Trophoblast cell (in vitro differentiated cells and primary cell): ENCODE data around the gene ZBTB48.

ENCODE experiments used
- DNase-seq, 2 donors: peaks; one replicate each; pipeline ENCODE4 v3.0.0-alpha.2; 2016
- H2AFZ ChIP-seq: 2 replicates; pipeline ENCODE4 v1.6.1; 2013; ENCODE audit warnings: low read length, moderate library complexity, mild to moderate bottlenecking; ENCODE audit not compliant: insufficient read depth, poor library complexity
- H2AK5ac ChIP-seq: 2 replicates; pipeline ENCODE4 v1.6.1; 2013; ENCODE audit warnings: mild to moderate bottlenecking, low read length
- H2BK120ac ChIP-seq: 2 replicates; pipeline ENCODE4 v1.6.1; 2013; ENCODE audit warnings: low read length, mild to moderate bottlenecking, moderate library complexity; ENCODE audit not compliant: insufficient read depth, poor library complexity
- H2BK12ac ChIP-seq: 2 replicates; pipeline ENCODE4 v1.6.1; 2013; ENCODE audit warnings: mild to moderate bottlenecking, low read length, moderate library complexity
- H2BK5ac ChIP-seq: 2 replicates; pipeline ENCODE4 v1.6.1; 2013; ENCODE audit warnings: low read length, low read depth, moderate library complexity, mild to moderate bottlenecking; ENCODE audit not compliant: poor library complexity
- H3K14ac ChIP-seq: 2 replicates; pipeline ENCODE4 v1.6.1; 2013; ENCODE audit warnings: mild to moderate bottlenecking, low read length
- H3K18ac ChIP-seq: 2 replicates; pipeline ENCODE4 v1.6.1; 2013; ENCODE audit warnings: mild to moderate bottlenecking, low read length
- H3K23ac ChIP-seq: 2 replicates; pipeline ENCODE4 v1.6.1; 2013; ENCODE audit warnings: low read length
- H3K27ac ChIP-seq: 2 replicates; pipeline ENCODE4 v1.5.1; 2013; ENCODE audit warnings: low read depth, mild to moderate bottlenecking, inconsistent platforms, low read length, moderate library complexity
- H3K27me3 ChIP-seq: 2 replicates; pipeline ENCODE4 v1.6.1; 2013; ENCODE audit warnings: inconsistent platforms, mild to moderate bottlenecking, low read length, moderate library complexity; ENCODE audit not compliant: insufficient read depth
- H3K36me3 ChIP-seq, 2 experiments: 1 replicate in 1 of 2; 2 replicates in 1 of 2; pipeline ENCODE4 v1.6.1; 2013; ENCODE audit warnings: low read length in 2 of 2, mild to moderate bottlenecking in 2 of 2, moderate library complexity in 1 of 2; ENCODE audit not compliant: insufficient read depth in 2 of 2, control insufficient read depth in 1 of 2
- H3K4ac ChIP-seq: 2 replicates; pipeline ENCODE4 v1.6.1; 2013; ENCODE audit warnings: low read depth, mild to moderate bottlenecking, low read length, moderate library complexity
- H3K4me1 ChIP-seq, 2 experiments: 1 replicate in 1 of 2; 2 replicates in 1 of 2; pipeline ENCODE4 v1.6.1; 2013; ENCODE audit warnings: low read length in 2 of 2, mild to moderate bottlenecking in 2 of 2, moderate library complexity in 1 of 2; ENCODE audit not compliant: insufficient read depth in 2 of 2, control insufficient read depth in 1 of 2
- H3K4me2 ChIP-seq: 2 replicates; pipeline ENCODE4 v1.6.1; 2013; ENCODE audit warnings: inconsistent platforms, mild to moderate bottlenecking, low read length, moderate library complexity
- H3K4me3 ChIP-seq: 2 replicates; pipeline ENCODE4 v1.5.1; 2013; ENCODE audit warnings: mild to moderate bottlenecking, low read depth, low read length, inconsistent platforms
- H3K79me1 ChIP-seq: one replicate; pipeline ENCODE4 v1.6.1; 2013; ENCODE audit warnings: low read length
- H3K79me2 ChIP-seq: 2 replicates; pipeline ENCODE4 v1.6.1; 2013; ENCODE audit warnings: low read length, mild to moderate bottlenecking; ENCODE audit not compliant: control insufficient read depth, insufficient read depth, poor library complexity
- H3K9ac ChIP-seq: 2 replicates; pipeline ENCODE4 v1.6.1; 2013; ENCODE audit warnings: mild to moderate bottlenecking, low read length
- H3K9me3 ChIP-seq: 2 replicates; pipeline ENCODE4 v1.6.1; 2013; ENCODE audit warnings: low read depth, mild to moderate bottlenecking, control low read depth, inconsistent platforms, low read length; ENCODE audit not compliant: insufficient read depth
- H4K12ac ChIP-seq: 2 replicates; pipeline ENCODE4 v1.6.1; 2013; ENCODE audit warnings: low read depth, mild to moderate bottlenecking, low read length, moderate library complexity
- H4K8ac ChIP-seq: 2 replicates; pipeline ENCODE4 v1.6.1; 2013; ENCODE audit warnings: low read depth, mild to moderate bottlenecking, low read length, moderate library complexity
- H4K91ac ChIP-seq: one replicate; pipeline ENCODE4 v1.6.1; 2013; ENCODE audit warnings: low read depth, mild to moderate bottlenecking, low read length, moderate library complexity
- WGBS: extraction: QIAGEN DNeasy Blood & Tissue Kit; methylation state at CpG from one replicate; pipeline ENCODE4 v1.1.7; 2013; ENCODE audit warnings: missing lambda C conversion rate; ENCODE audit not compliant: insufficient read length, insufficient coverage; ENCODE audit errors: extremely low coverage; 5-methylcytosine and 5-hydroxymethylcytosine counted together

ZBTB48 gene

DNA sequence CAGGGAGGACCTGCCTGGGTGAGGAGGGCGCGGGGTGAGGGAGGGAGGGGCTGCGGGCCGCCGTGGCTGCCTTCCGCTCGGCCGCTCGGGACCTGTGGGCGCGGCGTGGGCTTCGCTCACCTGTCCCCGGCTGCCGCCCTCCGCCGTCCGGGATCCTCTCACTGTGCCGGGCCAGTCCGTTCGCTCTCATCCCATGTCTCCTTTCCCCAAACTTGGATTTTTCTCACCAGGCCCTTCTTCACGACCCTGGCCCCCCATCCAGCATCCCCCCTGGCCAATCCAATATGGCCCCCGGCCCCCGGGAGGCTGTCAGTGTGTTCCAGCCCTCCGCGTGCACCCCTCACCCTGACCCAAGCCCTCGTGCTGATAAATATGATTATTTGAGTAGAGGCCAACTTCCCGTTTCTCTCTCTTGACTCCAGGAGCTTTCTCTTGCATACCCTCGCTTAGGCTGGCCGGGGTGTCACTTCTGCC is 362 bp downstream of the ZBTB48 start:
- peak overlapping the region; percentile 95 for H3K4me3 ChIP-seq
- peak overlapping the region; percentile 10 for H4K12ac ChIP-seq
- no peak overlapping the region for H2BK120ac ChIP-seq
- peak overlapping the region; percentile 20 for H3K9ac ChIP-seq
- H2AK5ac ChIP-seq = no peak overlapping the region
- peak overlapping the region; percentile 12 for H3K14ac ChIP-seq
- no peak for DNase-seq
- no peak overlapping the region for H2BK5ac ChIP-seq
- peaks cover 11 to 12% of the 10 kb centered on the region in 2 experiments for H3K4me1 ChIP-seq
- peaks cover 0 to 8% of the 10 kb centered on the region in 2 experiments for H3K36me3 ChIP-seq
- H4K8ac ChIP-seq = peak overlapping the region; percentile 61
- peak overlapping the region; percentile 3 for H4K91ac ChIP-seq
- H3K79me2 ChIP-seq = peaks cover 3% of the 10 kb centered on the region
- peaks cover 6% of the 10 kb centered on the region for H3K79me1 ChIP-seq
- H3K4me2 ChIP-seq = peak overlapping the region; percentile 69
- H3K27ac ChIP-seq = no peak overlapping the region
- H2AFZ ChIP-seq = peak overlapping the region; percentile 14
- H3K4ac ChIP-seq = peak overlapping the region; percentile 9
- peaks cover 3% of the 10 kb centered on the region for H3K9me3 ChIP-seq
- no peak overlapping the region for H2BK12ac ChIP-seq
- peak overlapping the region; percentile 21 for H3K18ac ChIP-seq
- no CpG with 5 or more reads among the region's 30 CpGs for WGBS
- no peaks in the 10 kb centered on the region for H3K27me3 ChIP-seq
- H3K23ac ChIP-seq = no peak overlapping the region

DNA sequence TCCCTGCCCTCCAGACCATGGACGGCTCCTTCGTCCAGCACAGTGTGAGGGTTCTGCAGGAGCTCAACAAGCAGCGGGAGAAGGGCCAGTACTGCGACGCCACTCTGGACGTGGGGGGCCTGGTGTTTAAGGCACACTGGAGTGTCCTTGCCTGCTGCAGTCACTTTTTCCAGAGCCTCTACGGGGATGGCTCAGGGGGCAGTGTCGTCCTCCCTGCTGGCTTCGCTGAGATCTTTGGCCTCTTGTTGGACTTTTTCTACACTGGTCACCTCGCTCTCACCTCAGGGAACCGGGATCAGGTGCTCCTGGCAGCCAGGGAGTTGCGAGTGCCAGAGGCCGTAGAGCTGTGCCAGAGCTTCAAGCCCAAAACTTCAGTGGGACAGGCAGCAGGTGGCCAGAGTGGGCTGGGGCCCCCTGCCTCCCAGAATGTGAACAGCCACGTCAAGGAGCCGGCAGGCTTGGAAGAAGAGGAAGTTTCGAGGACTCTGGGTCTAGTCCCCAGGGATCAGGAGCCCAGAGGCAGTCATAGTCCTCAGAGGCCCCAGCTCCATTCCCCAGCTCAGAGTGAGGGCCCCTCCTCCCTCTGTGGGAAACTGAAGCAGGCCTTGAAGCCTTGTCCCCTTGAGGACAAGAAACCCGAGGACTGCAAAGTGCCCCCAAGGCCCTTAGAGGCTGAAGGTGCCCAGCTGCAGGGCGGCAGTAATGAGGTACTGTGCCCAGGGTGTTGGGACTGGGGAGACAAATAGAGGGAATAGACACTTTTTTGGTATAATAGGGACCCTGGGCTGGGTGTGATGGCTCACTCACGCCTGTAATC is 1.0 kb downstream of the ZBTB48 start:
- WGBS = no CpG with 5 or more reads among the region's 19 CpGs
- no peak for DNase-seq
- no peak overlapping the region for H2BK12ac ChIP-seq
- peak overlapping the region; percentile 9 for H4K12ac ChIP-seq
- no peak overlapping the region for H4K8ac ChIP-seq
- H2BK120ac ChIP-seq = no peak overlapping the region
- H3K36me3 ChIP-seq = peaks cover 0 to 8% of the 10 kb centered on the region in 2 experiments
- no peak overlapping the region for H3K9ac ChIP-seq
- H2AK5ac ChIP-seq = no peak overlapping the region
- no peak overlapping the region for H3K18ac ChIP-seq
- no peak overlapping the region for H2AFZ ChIP-seq
- peaks cover 6% of the 10 kb centered on the region for H3K79me1 ChIP-seq
- peaks cover 11 to 12% of the 10 kb centered on the region in 2 experiments for H3K4me1 ChIP-seq
- no peak overlapping the region for H3K14ac ChIP-seq
- H3K4ac ChIP-seq = peak overlapping the region; percentile 3
- H3K4me2 ChIP-seq = peak overlapping the region; percentile 69
- no peak overlapping the region for H3K27ac ChIP-seq
- H4K91ac ChIP-seq = no peak overlapping the region
- no peak overlapping the region for H3K23ac ChIP-seq
- no peaks in the 10 kb centered on the region for H3K27me3 ChIP-seq
- peaks cover 3% of the 10 kb centered on the region for H3K9me3 ChIP-seq
- peak overlapping the region; percentile 95 for H3K4me3 ChIP-seq
- peaks cover 3% of the 10 kb centered on the region for H3K79me2 ChIP-seq
- H2BK5ac ChIP-seq = no peak overlapping the region

GRCh38 chr1:6581561-6582305 is 1.9 kb downstream of the ZBTB48 start:
- H3K14ac ChIP-seq = no peak overlapping the region
- no peak overlapping the region for H2BK12ac ChIP-seq
- WGBS = no CpG with 5 or more reads among the region's 10 CpGs
- H3K79me2 ChIP-seq = peaks cover 3% of the 10 kb centered on the region
- H3K4me1 ChIP-seq = peaks cover 11 to 12% of the 10 kb centered on the region in 2 experiments
- H3K79me1 ChIP-seq = peaks cover 6% of the 10 kb centered on the region
- peaks cover 3 to 8% of the 10 kb centered on the region in 2 experiments for H3K36me3 ChIP-seq
- H3K4ac ChIP-seq = no peak overlapping the region
- H2BK5ac ChIP-seq = no peak overlapping the region
- H4K8ac ChIP-seq = no peak overlapping the region
- no peak overlapping the region for H2AK5ac ChIP-seq
- no peak for DNase-seq
- H3K4me3 ChIP-seq = no peak overlapping the region
- H2BK120ac ChIP-seq = no peak overlapping the region
- H3K9ac ChIP-seq = no peak overlapping the region
- no peak overlapping the region for H4K12ac ChIP-seq
- H3K18ac ChIP-seq = no peak overlapping the region
- no peak overlapping the region for H3K4me2 ChIP-seq
- H3K27ac ChIP-seq = no peak overlapping the region
- H3K9me3 ChIP-seq = peaks cover 3% of the 10 kb centered on the region
- no peaks in the 10 kb centered on the region for H3K27me3 ChIP-seq
- H3K23ac ChIP-seq = no peak overlapping the region
- no peak overlapping the region for H2AFZ ChIP-seq
- no peak overlapping the region for H4K91ac ChIP-seq

DNA sequence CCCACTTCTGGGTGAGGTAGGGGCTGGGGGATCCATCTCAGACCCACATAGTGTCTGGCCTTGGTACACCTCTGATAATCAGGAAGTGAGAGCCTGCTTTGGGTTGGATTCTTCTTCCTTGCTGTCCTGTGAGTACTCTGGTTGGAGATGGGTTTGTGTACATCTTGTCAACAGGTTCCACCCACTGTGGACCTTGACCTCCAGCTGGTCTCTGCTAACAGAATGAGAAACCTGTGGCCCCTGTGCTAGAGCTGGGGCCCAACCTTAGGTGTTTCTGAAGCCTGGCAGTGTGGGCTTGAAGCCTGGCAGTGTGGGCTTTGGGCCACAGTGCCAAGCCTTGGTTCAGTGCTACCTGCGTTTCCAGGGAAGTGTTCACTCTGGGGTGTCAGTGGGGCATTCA is 2.6 kb downstream of the ZBTB48 start:
- no peak overlapping the region for H2BK12ac ChIP-seq
- no peak for DNase-seq
- H3K23ac ChIP-seq = no peak overlapping the region
- H3K79me2 ChIP-seq = peaks cover 3% of the 10 kb centered on the region
- H2AFZ ChIP-seq = no peak overlapping the region
- peaks cover 3% of the 10 kb centered on the region for H3K9me3 ChIP-seq
- peaks cover 10 to 11% of the 10 kb centered on the region in 2 experiments for H3K36me3 ChIP-seq
- no peak overlapping the region for H4K91ac ChIP-seq
- H3K27me3 ChIP-seq = no peaks in the 10 kb centered on the region
- H3K79me1 ChIP-seq = peaks cover 6% of the 10 kb centered on the region
- no peak overlapping the region for H4K12ac ChIP-seq
- H2AK5ac ChIP-seq = no peak overlapping the region
- peaks cover 11 to 12% of the 10 kb centered on the region in 2 experiments for H3K4me1 ChIP-seq
- H4K8ac ChIP-seq = no peak overlapping the region
- WGBS = no CpG with 5 or more reads among the region's 1 CpG
- no peak overlapping the region for H3K9ac ChIP-seq
- no peak overlapping the region for H3K4me3 ChIP-seq
- H3K14ac ChIP-seq = no peak overlapping the region
- no peak overlapping the region for H3K4ac ChIP-seq
- no peak overlapping the region for H3K18ac ChIP-seq
- no peak overlapping the region for H3K4me2 ChIP-seq
- no peak overlapping the region for H3K27ac ChIP-seq
- no peak overlapping the region for H2BK120ac ChIP-seq
- no peak overlapping the region for H2BK5ac ChIP-seq
